Transverse colon (tissue), 4 donors: ENCODE data around the gene HMGCS2.

ENCODE experiments used
- POLR2A ChIP-seq: fragments of 450-650 bp; IDR thresholded peaks from one replicate; pipeline ENCODE4 v1.6.1; 2016; ENCODE audit warnings: antibody characterized with exemption, mild to moderate bottlenecking, moderate library complexity
- POLR2AphosphoS5 ChIP-seq, 3 donors: sonication (generic); formaldehyde crosslinking; IDR thresholded peaks; one replicate each; pipeline ENCODE4 v1.6.1; 2016; ENCODE audit warnings: antibody characterized with exemption in 3 of 3
- TF ChIP-seq, protein P1 (sequence below), 5 experiments: fragments of 200-600 bp in 3 of 5; fragments of 450-650 bp in 2 of 5; sonication (generic) in 3 of 5; IDR thresholded peaks; 1 replicate in 2 of 5; 2 replicates in 3 of 5; pipeline ENCODE4 v1.5.1; 2016 to 2017; ENCODE audit warnings: antibody characterized with exemption in 5 of 5, inconsistent platforms in 3 of 5, mild to moderate bottlenecking in 2 of 5, moderate library complexity in 1 of 5

DNA sequence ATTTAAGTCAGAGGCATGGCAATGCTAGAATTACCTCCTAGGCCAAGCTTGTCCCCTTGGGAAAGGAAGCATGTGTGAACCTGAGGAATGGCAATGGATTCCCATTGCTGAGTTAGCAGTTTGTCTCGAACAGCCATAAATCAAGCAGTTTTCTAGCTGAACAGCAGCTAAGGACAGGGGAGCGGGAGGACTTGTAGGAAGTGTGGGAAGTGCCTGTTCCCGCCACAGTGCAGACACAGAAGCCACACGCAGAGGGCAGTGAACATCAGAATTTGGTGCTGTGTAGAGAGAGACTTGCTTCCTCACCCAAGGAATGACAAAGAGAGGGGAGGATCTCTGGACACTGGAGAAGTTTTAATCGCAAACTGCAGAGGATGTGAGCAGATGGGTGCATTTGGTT is 53.2 kb downstream of the HMGCS2 start:
- TF ChIP-seq, protein P1, sequence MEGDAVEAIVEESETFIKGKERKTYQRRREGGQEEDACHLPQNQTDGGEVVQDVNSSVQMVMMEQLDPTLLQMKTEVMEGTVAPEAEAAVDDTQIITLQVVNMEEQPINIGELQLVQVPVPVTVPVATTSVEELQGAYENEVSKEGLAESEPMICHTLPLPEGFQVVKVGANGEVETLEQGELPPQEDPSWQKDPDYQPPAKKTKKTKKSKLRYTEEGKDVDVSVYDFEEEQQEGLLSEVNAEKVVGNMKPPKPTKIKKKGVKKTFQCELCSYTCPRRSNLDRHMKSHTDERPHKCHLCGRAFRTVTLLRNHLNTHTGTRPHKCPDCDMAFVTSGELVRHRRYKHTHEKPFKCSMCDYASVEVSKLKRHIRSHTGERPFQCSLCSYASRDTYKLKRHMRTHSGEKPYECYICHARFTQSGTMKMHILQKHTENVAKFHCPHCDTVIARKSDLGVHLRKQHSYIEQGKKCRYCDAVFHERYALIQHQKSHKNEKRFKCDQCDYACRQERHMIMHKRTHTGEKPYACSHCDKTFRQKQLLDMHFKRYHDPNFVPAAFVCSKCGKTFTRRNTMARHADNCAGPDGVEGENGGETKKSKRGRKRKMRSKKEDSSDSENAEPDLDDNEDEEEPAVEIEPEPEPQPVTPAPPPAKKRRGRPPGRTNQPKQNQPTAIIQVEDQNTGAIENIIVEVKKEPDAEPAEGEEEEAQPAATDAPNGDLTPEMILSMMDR (IDR thresholded peaks at IDR 0.05), result no peak
- no peak for TF ChIP-seq POLR2A
- no peak for TF ChIP-seq POLR2AphosphoS5 (IDR thresholded peaks at IDR 0.05)
